Loucy (cell line): ENCODE results near the gene PARN.
"Not testable (repeated sequence)": the region's sequence is repeated elsewhere in the genome, so short reads cannot be mapped to it uniquely, and the experiment has no call there.

Source experiments
- H2AFZ ChIP-seq: fragments of 200-600 bp; sonication (generic); 2 replicates; pipeline ENCODE4 v1.6.0; 2016; ENCODE audit warnings: antibody characterized with exemption, mild to moderate bottlenecking, low read length, moderate library complexity
- H3F3A ChIP-seq: fragments of 200-600 bp; 2 replicates; pipeline ENCODE4 v1.6.0; 2016; ENCODE audit warnings: antibody characterized with exemption, low read depth, mild to moderate bottlenecking
- H3K27me3 ChIP-seq: fragments of 200-600 bp; sonication (generic); 2 replicates; pipeline ENCODE4 v1.6.1; 2014; ENCODE audit warnings: low read length, mild to moderate bottlenecking; ENCODE audit not compliant: insufficient read depth, poor library complexity, severe bottlenecking
- H3K36me3 ChIP-seq: fragments of 200-600 bp; sonication (generic); 2 replicates; pipeline ENCODE4 v1.6.1; 2016; ENCODE audit warnings: low read length; ENCODE audit not compliant: insufficient read depth
- H3K4me1 ChIP-seq: fragments of 200-600 bp; sonication (generic); 2 replicates; pipeline ENCODE4 v1.5.1; 2014; ENCODE audit warnings: low read length, mild to moderate bottlenecking; ENCODE audit not compliant: insufficient read depth, poor library complexity, severe bottlenecking
- H3K4me2 ChIP-seq: fragments of 200-600 bp; sonication (generic); 2 replicates; pipeline ENCODE4 v1.6.0; 2014; ENCODE audit warnings: antibody characterized with exemption, low read length, low read depth, mild to moderate bottlenecking; ENCODE audit not compliant: poor library complexity, severe bottlenecking
- H3K4me3 ChIP-seq: fragments of 200-600 bp; sonication (generic); 2 replicates; pipeline ENCODE4 v1.5.1; 2014; ENCODE audit warnings: low read length, mild to moderate bottlenecking, mixed read lengths; ENCODE audit not compliant: poor library complexity, severe bottlenecking
- H3K79me2 ChIP-seq: fragments of 200-600 bp; sonication (generic); 2 replicates; pipeline ENCODE4 v1.6.1; 2014; ENCODE audit warnings: low read length; ENCODE audit not compliant: insufficient read depth
- H3K9ac ChIP-seq: fragments of 200-600 bp; sonication (generic); 2 replicates; pipeline ENCODE4 v1.6.0; 2014; ENCODE audit warnings: mild to moderate bottlenecking, low read depth, low read length, moderate library complexity; ENCODE audit not compliant: poor library complexity, severe bottlenecking
- H3K9me2 ChIP-seq: fragments of 200-600 bp; sonication (generic); replicated peaks from 2 replicates; pipeline ENCODE4 v1.6.1; 2016; ENCODE audit warnings: low read depth, low read length, mixed read lengths
- H3K9me3 ChIP-seq: fragments of 200-600 bp; sonication (generic); 2 replicates; pipeline ENCODE4 v1.6.1; 2014; ENCODE audit warnings: mild to moderate bottlenecking, antibody characterized with exemption, low read length, low read depth; ENCODE audit not compliant: insufficient read depth
- H4K20me1 ChIP-seq: fragments of 200-600 bp; sonication (generic); 2 replicates; pipeline ENCODE4 v1.6.0; 2014; ENCODE audit warnings: antibody characterized with exemption, low read length, mild to moderate bottlenecking; ENCODE audit not compliant: insufficient read depth, poor library complexity, severe bottlenecking
- EZH2phosphoT487 ChIP-seq: fragments of 200-600 bp; IDR thresholded peaks from 2 replicates; pipeline ENCODE4 v1.6.1; 2018; ENCODE audit warnings: antibody characterized with exemption, mild to moderate bottlenecking, moderate library complexity, borderline replicate concordance
- TF ChIP-seq, protein P1 (sequence below): fragments of 200-600 bp; sonication (generic); conservative IDR thresholded peaks from 2 replicates; pipeline ENCODE4 v1.5.1; 2014; ENCODE audit warnings: mild to moderate bottlenecking, antibody characterized with exemption, low read length

The PARN gene

DNA sequence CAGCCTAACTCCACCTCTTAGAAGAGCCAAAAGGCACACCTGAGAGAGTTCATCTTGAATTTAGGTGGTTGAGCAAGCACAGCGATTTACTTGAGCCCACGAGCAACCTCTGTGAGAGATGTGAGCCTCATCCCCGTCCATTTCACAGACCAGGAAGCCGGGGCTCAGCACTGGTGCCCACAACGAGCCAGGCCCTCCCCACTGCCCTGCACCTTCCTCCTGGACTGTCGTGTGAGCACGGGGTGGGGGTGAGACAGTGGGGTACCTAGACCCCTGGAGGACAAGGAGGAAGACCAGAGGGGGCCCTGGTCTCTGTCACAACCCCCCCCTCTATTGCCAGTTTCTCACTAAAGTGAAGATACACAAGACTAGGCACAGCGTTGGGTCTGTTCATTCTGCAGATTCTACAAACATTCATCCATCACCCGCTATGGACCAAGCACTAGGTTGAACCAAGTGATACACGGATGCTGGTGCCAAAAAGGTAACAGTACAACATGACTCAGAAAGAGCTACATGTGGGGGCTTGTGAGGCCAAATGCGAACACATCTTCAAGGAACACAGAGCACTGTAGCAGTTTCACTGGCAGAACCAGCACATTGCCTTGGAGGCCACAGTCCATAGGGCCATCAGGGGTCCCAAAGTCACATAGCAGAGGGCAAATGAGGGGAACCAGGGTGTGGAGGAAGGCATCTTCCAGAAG, 231.9 kb downstream of the PARN start:
- Histone ChIP-seq H3F3A (no peaks in the 10 kb centered on the region), H3K36me3 (no peaks in the 10 kb centered on the region), H3K79me2 (no peaks in the 10 kb centered on the region), H3K4me1 (no peaks in the 10 kb centered on the region), H3K9me2 (no peaks in the 10 kb centered on the region), H3K27me3 (no peaks in the 10 kb centered on the region), H2AFZ (no peak overlapping the region), H3K4me2 (no peak overlapping the region), H3K4me3 (no peak overlapping the region), H4K20me1 (no peaks in the 10 kb centered on the region), H3K9ac (no peak overlapping the region), H3K9me3 (no peaks in the 10 kb centered on the region)
- no peak for TF ChIP-seq EZH2phosphoT487
- TF ChIP-seq, protein P1, sequence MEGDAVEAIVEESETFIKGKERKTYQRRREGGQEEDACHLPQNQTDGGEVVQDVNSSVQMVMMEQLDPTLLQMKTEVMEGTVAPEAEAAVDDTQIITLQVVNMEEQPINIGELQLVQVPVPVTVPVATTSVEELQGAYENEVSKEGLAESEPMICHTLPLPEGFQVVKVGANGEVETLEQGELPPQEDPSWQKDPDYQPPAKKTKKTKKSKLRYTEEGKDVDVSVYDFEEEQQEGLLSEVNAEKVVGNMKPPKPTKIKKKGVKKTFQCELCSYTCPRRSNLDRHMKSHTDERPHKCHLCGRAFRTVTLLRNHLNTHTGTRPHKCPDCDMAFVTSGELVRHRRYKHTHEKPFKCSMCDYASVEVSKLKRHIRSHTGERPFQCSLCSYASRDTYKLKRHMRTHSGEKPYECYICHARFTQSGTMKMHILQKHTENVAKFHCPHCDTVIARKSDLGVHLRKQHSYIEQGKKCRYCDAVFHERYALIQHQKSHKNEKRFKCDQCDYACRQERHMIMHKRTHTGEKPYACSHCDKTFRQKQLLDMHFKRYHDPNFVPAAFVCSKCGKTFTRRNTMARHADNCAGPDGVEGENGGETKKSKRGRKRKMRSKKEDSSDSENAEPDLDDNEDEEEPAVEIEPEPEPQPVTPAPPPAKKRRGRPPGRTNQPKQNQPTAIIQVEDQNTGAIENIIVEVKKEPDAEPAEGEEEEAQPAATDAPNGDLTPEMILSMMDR, result no peak

DNA sequence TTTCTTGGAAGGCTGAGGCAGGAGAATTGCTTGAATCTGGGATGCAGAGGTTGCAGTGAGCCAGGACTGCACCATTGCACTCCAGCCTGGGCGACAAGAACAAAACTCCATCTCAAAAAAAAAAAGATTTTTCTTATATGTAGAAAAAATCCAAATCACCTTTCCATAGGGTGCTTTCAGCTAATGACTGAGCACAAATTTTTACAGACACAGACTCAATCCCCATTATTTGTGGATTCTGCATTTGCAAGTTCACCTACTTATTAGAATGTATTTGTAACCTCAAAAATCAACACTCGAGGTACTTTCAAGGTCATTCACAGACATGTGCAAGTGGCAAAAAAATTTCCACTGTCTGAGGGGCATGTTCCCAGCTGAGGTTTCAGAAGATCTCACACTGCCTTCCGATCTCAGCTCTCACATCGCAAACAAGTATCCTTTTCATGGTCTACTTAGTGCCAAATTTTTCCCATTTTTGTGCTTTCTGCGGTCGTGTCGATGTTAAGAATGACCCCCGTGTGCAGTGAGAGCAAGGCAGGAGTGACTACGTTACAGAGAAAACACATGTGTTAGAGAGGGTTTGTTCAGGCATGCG, 234.3 kb downstream of the PARN start:
- not testable (repeated sequence) for H3F3A ChIP-seq, H3K4me1 ChIP-seq, H3K9me3 ChIP-seq, H4K20me1 ChIP-seq, H3K4me2 ChIP-seq, H3K9ac ChIP-seq, H3K36me3 ChIP-seq, H3K79me2 ChIP-seq, H3K4me3 ChIP-seq, H3K9me2 ChIP-seq, H3K27me3 ChIP-seq, H2AFZ ChIP-seq

DNA sequence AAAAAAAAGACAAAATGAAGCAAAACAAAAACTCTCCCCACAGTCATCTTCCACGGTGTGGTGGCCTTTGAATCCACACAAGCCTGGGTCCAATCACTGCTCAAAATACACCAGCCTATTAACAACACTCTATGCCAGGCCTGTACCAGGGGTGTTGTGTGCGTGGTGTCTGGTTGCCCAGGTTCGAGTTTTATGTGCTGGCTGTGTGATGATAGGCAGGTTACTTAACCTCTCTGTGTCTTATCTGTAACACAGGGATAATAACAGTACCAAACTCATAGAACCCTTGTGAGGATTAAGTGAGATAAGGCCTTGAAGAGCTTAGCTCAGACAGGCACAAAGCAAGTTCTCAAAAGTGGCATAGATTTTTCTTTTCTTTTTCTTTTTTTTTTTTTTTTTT, 235.2 kb downstream of the PARN start:
- no peaks in the 10 kb centered on the region for H3K79me2 ChIP-seq
- no peak overlapping the region for H3K4me3 ChIP-seq
- H4K20me1 ChIP-seq, result no peaks in the 10 kb centered on the region
- no peaks in the 10 kb centered on the region for H3K9me3 ChIP-seq
- H3K4me1 ChIP-seq, result no peaks in the 10 kb centered on the region
- H3K27me3 ChIP-seq, result no peaks in the 10 kb centered on the region
- H3K9ac ChIP-seq, result no peak overlapping the region
- H2AFZ ChIP-seq, result no peak overlapping the region
- TF ChIP-seq EZH2phosphoT487, result no peak
- TF ChIP-seq, protein P1, result no peak
- H3K36me3 ChIP-seq, result no peaks in the 10 kb centered on the region
- no peak overlapping the region for H3K4me2 ChIP-seq
- H3F3A ChIP-seq, result no peaks in the 10 kb centered on the region
- no peaks in the 10 kb centered on the region for H3K9me2 ChIP-seq

DNA sequence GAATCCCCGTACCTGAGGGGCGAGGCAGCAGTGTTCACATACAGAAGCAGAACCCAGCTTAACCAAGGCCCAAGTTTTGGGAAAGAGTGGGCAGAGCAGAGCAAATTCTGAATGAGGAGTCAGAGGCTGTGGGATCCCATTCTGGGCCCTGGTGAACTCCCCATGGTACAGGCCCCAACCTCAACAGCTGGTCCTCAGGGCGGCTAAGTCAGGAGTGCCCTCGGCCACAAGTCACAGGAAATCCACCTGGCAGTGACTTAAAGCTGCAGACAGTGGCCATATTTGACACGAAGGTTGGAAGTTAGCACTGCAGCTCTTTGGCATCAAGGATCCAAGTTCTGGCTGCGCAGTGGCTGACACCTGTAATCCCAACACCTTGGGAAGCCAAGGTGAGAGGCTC, 237.1 kb downstream of the PARN start:
- no peak overlapping the region for H3K4me3 ChIP-seq
- no peaks in the 10 kb centered on the region for H4K20me1 ChIP-seq
- H3K9me3 ChIP-seq, result no peaks in the 10 kb centered on the region
- H3K4me2 ChIP-seq, result no peak overlapping the region
- H3K9me2 ChIP-seq, result no peaks in the 10 kb centered on the region
- TF ChIP-seq, protein P1, result no peak
- TF ChIP-seq EZH2phosphoT487, result no peak
- no peaks in the 10 kb centered on the region for H3K27me3 ChIP-seq
- H2AFZ ChIP-seq, result no peak overlapping the region
- no peak overlapping the region for H3K9ac ChIP-seq
- H3K79me2 ChIP-seq, result no peaks in the 10 kb centered on the region
- H3K4me1 ChIP-seq, result no peaks in the 10 kb centered on the region
- no peaks in the 10 kb centered on the region for H3F3A ChIP-seq
- no peaks in the 10 kb centered on the region for H3K36me3 ChIP-seq
